Left colon (tissue), 2 donors: ENCODE results near the gene TTN. TPM values are rescaled to one million over a fixed set of nuclear protein-coding genes. Genes with fewer than 3 reads are reported as not detected.
"Not testable (repeated sequence)": the region's sequence is repeated elsewhere in the genome, so short reads cannot be mapped to it uniquely, and the experiment has no call there.

Source experiments
- ATAC-seq: fragments of 200-7000 bp; cut with Tn5 transposase; one replicate; pipeline ENCODE4 v1.9.1; 2020; ENCODE audit warnings: mild to moderate bottlenecking, moderate library complexity
- DNase-seq, 2 donors: peaks; one replicate each; pipeline ENCODE4 v3.0.0-alpha.2; 2020
- intact Hi-C, 2 donors: fragments of 100-400 bp; cut with DNase I in 1 of 2; cut with micrococcal nuclease in 1 of 2; formaldehyde crosslinking; loops; one replicate each; pipeline versions ENCODE4 v1.11.2 to v1.14.0; 2022; cut with DNase I, micrococcal nuclease
- total RNA-seq, 2 donors: library from RNA; stranded (reverse); fragmentation: NEBNext Ultra II Directional; extraction: Animal tissue kit (Norgen Biotek cat#: 25700); gene quantifications; one replicate each; pipeline ENCODE4 v1.2.1, GENCODE V29; 2021
- donor health status: DM: no; HTN: no; CAD: no.
- donor health status: DM: yes; HTN: yes; CAD: no.

Gene TTN
- total RNA-seq, 2 donors from 2014 or later = 1.7 to 3.4 TPM

DNA sequence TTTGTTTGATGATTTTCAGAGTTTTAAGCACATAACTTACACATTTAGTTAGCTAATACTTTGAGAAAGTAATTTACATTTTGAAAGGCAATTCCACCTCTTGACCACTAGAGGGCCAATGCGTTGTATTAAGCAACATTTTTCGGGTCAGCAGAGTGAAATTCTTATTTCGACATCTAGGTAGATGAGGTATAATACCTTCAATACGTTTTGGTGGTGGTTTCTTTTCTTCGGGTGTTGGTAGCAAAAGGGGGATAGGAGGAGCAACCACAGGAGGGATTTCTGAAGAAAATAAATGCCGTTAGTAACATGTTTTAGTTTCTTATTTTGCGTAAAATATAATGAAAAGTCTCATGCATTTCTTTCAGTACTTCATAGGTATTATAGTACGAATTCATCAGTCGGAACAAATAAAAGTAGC, 106.3 kb downstream of the TTN start:
- intact Hi-C loops = no loop called here
- no peak for ATAC-seq
- DNase-seq = no peak

GRCh38 chr2:178700136-178700535, 107.1 kb downstream of the TTN start:
- no peak for ATAC-seq
- intact Hi-C loops = no loop called here
- DNase-seq = no peak

DNA sequence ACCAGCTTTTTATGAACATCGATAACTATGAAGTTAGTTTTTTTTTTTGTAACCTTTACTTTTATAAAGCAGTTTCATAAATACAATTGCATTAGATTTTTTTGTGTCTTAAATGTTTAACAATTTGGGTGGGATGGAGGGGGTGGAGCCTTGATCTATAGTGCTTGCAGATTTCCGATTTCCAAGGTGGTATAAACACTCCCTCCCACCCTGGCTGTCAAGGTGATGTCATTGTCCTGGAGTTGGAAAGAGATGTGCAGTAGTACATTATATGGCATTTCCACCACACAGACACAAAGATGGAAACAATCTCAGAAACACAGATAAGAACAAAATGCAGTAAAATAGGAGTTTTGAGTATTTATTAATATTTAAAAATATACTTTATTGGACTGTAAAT, 114.4 kb downstream of the TTN start:
- DNase-seq (no peak), ATAC-seq (no peak)
- intact Hi-C loops = no loop called here

DNA sequence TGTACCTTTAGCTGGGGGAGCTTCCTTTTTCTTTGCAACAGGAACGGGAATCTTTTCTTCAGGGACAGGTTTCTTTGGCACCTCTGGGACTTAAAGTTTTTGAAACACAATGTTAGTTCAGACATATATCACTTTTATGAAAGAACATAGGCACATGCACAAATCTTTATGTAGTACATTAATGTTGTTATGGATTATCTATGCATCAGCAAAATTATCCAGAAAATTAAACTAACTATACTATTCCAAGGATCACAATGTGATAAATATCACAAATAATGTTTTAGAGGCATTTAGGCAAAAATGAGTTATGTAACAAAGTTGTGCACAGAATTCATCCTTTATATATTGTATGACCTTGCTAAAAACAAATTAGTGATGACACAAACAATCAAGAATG, 117.4 kb downstream of the TTN start:
- intact Hi-C loops = no loop called here
- no peak for DNase-seq
- no peak for ATAC-seq

DNA sequence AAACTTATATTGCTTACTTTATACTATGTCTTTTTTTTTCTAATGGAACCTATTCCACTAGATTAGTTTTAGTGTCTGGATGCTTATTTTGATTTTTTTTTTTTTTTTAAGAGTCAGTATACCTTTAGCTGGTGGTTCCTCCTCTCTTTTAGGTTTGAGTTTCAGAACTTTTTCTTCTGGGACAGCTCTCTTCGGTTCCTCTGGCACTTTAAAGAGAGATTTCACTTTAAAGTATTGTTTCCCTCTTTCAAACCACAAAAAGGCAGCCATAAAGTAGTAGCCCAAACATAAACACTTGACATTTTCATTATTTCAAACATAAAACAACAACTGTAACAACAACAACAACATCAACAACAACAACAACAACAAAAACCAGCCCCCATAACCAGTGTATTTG, 123.3 kb downstream of the TTN start:
- DNase-seq (no peak), ATAC-seq (no peak)
- intact Hi-C loops = no loop called here

- intact Hi-C loops = no loop called here
- no peak for DNase-seq
- no peak for ATAC-seq
Observed at GRCh38 chr2:178681081-178681480, 126.1 kb downstream of the TTN start.

DNA sequence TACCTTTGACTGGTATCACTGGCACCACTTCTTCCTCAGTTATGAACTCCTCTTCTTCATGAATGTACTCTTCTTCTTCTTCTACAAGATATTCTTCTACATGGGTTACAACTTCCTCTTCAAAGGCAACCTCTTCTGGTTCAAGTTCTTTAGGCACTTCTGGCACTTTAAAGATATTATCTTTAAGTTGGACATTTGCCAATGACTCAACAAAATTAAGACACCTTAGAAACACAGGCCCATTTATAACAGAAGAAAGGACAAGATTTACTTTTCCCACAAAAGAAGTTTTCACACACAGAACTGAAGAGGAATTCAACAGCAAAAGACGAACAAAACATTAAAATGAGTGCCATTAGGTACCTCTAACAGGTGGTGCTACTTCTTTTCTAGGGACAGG, 127.3 kb downstream of the TTN start:
- ATAC-seq = no peak
- intact Hi-C loops = no loop called here

DNA sequence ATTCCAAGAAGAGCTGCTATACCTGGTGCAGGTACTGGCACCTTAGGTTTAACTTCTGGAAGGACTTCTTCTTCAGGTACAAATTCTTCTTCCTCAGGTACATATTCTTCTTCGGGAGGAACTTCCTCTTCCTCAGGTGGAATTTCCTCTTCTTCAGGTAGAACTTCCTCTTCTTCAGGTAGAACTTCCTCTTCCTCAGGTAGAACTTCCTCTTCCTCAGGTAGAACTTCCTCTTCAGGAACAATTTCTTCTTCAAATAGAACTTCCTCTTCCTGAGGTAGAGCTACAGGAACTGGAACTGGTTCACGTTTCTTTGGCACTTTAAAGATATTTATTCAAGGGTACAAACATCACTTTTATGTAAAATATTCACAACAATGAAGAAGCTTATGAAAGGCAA, 129.6 kb downstream of the TTN start:
- intact Hi-C loops = no loop called here
- DNase-seq (no peak), ATAC-seq (no peak)

More for the DNA sequence above, 127.3 kb downstream of the TTN start:
- DNase-seq = no peak

DNA sequence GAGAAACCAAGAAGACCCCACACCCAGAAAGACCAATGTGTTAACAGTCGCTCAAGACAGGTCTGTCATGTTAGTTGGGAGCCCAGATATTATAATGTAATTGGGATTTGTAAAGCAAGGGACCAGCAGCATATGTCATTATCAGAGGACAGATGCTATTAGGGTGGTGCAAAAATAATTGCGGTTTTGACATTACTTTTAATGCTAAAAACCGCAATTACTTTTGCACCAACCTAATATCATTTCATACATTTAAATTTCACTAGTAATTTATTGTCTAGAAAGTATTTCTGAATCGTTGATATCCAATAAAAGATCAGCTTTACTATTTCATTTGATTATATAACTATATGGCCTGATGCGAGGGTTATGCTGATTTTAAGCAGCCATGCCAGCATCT, 131.2 kb downstream of the TTN start:
- intact Hi-C loops = no loop called here
- ATAC-seq (no peak), DNase-seq (no peak)

- ATAC-seq (no peak), DNase-seq (no peak)
- intact Hi-C loops = no loop called here
Observed at GRCh38 chr2:178674122-178674521, 133.1 kb downstream of the TTN start.

- DNase-seq = no peak
- intact Hi-C loops = no loop called here
- ATAC-seq = no peak
Observed at GRCh38 chr2:178666458-178666857, 140.8 kb downstream of the TTN start.

- ATAC-seq, intact Hi-C loops, DNase-seq: not testable (repeated sequence)
Observed at GRCh38 chr2:178658480-178658879, 148.7 kb downstream of the TTN start.

DNA sequence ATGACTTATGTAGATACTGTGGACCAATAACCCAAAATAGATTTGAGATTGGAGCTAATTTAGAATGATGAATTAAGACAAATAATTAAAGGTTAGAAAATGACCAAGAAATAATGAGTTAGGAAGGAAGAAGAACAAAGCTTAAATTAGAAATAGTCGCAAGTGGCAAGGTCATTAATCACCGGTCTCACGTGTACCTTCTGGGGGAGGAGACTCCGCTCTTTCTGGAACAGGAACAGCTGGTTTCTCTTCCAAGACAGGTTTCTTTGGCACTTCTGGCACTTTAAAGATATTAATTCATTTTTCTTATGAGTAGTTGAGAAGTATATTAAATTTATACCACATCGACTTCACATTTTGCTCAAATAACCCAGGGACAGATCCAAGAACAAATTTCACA, 156.7 kb downstream of the TTN start:
- DNase-seq = no peak
- intact Hi-C loops = no loop called here
- ATAC-seq = no peak

- no peak for DNase-seq
- intact Hi-C loops = no loop called here
- no peak for ATAC-seq
Observed at GRCh38 chr2:178644919-178645318, 162.3 kb downstream of the TTN start.

- DNase-seq (no peak), ATAC-seq (no peak)
- intact Hi-C loops = no loop called here
Observed at GRCh38 chr2:178641498-178641897, 165.7 kb downstream of the TTN start.

- ATAC-seq (no peak), DNase-seq (no peak)
- intact Hi-C loops = no loop called here
Observed at GRCh38 chr2:178635897-178636296, 171.3 kb downstream of the TTN start.

GRCh38 chr2:178632729-178633128, 174.5 kb downstream of the TTN start:
- intact Hi-C loops = no loop called here
- no peak for ATAC-seq
- DNase-seq = no peak

GRCh38 chr2:178630581-178630980, 176.6 kb downstream of the TTN start:
- ATAC-seq = no peak
- DNase-seq = no peak
- intact Hi-C loops = no loop called here

DNA sequence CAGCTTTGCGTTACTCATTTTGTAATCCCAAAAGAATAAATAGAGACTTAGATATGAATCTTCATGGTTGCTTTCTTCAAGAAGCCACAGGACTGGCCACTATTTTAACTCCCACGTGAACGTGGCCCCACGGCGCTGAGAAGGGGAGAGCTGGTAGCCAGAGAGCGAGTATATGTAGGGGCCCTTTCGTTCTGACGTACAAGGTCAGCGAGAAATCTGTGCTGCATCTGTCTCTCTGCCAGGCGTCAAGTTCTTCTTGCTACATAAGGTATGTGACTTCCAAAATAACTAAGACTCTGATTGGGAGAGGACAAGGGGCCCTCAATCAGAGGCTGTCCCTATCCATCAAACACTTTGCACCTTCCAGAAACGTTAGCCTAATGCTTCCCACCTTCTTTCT, 177.8 kb downstream of the TTN start:
- intact Hi-C loops = no loop called here
- DNase-seq = no peak
- no peak for ATAC-seq

GRCh38 chr2:178628605-178629004, 178.6 kb downstream of the TTN start:
- DNase-seq (no peak), ATAC-seq (no peak)
- intact Hi-C loops = no loop called here

DNA sequence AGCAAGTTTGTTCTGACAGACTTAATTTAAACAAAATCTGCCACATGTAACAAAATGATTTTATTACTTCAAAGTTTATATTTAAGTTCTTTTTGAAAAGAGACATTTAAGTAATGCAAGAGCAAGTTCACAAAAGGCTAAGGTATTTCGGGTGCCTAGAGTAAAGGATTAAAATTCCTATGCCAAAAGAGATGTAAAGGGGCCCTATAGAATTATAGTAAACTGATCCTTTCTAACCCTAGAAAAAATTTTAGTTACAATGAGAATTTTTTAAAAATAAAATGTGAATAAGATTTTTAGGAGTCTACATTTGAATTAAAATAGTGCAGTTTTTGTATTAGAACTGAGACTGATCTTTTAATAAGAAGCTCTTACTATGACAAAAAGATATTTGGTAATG, 179.8 kb downstream of the TTN start:
- intact Hi-C loops = no loop called here
- no peak for DNase-seq
- no peak for ATAC-seq

DNA sequence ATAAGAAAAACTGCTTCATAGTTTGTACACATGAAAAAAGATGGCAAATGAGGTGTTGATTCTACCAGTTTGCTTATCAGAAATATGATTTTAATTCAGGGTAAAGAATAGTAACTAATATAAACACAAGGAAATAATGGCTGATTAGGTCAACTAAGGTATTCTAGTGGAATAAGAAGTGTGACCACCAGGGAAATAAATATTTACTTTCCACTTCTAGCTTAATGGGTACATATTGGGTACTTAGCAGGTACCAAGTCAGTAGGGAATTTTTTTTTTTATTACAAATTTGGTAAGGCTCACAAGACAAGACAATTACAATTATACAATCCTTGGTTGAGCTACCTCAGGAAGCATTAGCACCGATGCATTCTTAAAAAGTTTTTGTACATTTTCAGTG, 191.3 kb downstream of the TTN start:
- DNase-seq = no peak
- intact Hi-C loops = no loop called here
- no peak for ATAC-seq
